Smooth muscle cell (in vitro differentiated cells): ENCODE data around the gene F11. TPM values are rescaled to one million over a fixed set of nuclear protein-coding genes. Genes with fewer than 3 reads are reported as not detected.
A peak's percentile ranks its signal among the peaks of the same experiment; 100 is the strongest.

Experiments
- DNase-seq: peaks from one replicate; lab custom pipeline; 2025; ENCODE audit not compliant: unreplicated experiment; lab: John Stamatoyannopoulos, UW
- H2AFZ ChIP-seq: fragments of 200-600 bp; sonication (generic); 2 replicates; pipeline ENCODE4 v1.6.0; 2016; ENCODE audit warnings: antibody characterized with exemption, low read depth, mild to moderate bottlenecking
- H3F3A ChIP-seq: fragments of 200-600 bp; sonication (generic); 2 replicates; pipeline ENCODE4 v1.6.0; 2017; ENCODE audit warnings: antibody characterized with exemption, low read depth
- H3K27ac ChIP-seq: fragments of 200-600 bp; sonication (generic); 2 replicates; pipeline ENCODE4 v1.5.1; 2016; ENCODE audit warnings: low read depth, mild to moderate bottlenecking
- H3K27me3 ChIP-seq: fragments of 200-600 bp; sonication (generic); 2 replicates; pipeline ENCODE4 v1.6.1; 2016; ENCODE audit warnings: low read depth, mild to moderate bottlenecking
- H3K36me3 ChIP-seq: fragments of 200-600 bp; sonication (generic); 2 replicates; pipeline ENCODE4 v1.5.1; 2016; ENCODE audit warnings: low read depth
- H3K4me1 ChIP-seq: fragments of 200-600 bp; sonication (generic); 2 replicates; pipeline ENCODE4 v1.5.1; 2016; ENCODE audit warnings: low read depth
- H3K4me2 ChIP-seq: fragments of 200-600 bp; sonication (generic); 2 replicates; pipeline ENCODE4 v1.6.0; 2016; ENCODE audit warnings: mild to moderate bottlenecking
- H3K4me3 ChIP-seq: fragments of 200-600 bp; sonication (generic); 2 replicates; pipeline ENCODE4 v1.5.1; 2016; ENCODE audit warnings: mild to moderate bottlenecking
- H3K79me2 ChIP-seq: fragments of 200-600 bp; sonication (generic); 2 replicates; pipeline ENCODE4 v1.6.0; 2016; ENCODE audit warnings: low read depth, mild to moderate bottlenecking
- H3K9ac ChIP-seq: fragments of 200-600 bp; sonication (generic); 2 replicates; pipeline ENCODE4 v1.6.0; 2016; ENCODE audit warnings: low read depth
- H3K9me3 ChIP-seq: fragments of 200-600 bp; sonication (generic); replicated peaks from 2 replicates; pipeline ENCODE4 v1.5.1; 2016; ENCODE audit warnings: low read depth
- H4K20me1 ChIP-seq: fragments of 200-600 bp; sonication (generic); 2 replicates; pipeline ENCODE4 v1.6.0; 2016; ENCODE audit warnings: low read depth
- WGBS: methylation state at CpG from one replicate; pipeline ENCODE4 v1.1.7; 2016; ENCODE audit warnings: low lambda C conversion rate; 5-methylcytosine and 5-hydroxymethylcytosine counted together
- polyA plus RNA-seq: library from polyadenylated mRNA; unstranded; fragments of >200 nt; fragmentation: Nextera tagmentation; extraction: Ambion mirVana; gene quantifications from 2 replicates; pipeline ENCODE4 v1.2.1, GENCODE V29; 2016
- total RNA-seq: library from RNA; depleted of rRNA; stranded (reverse); fragments of >200 nt; gene quantifications from 2 replicates; pipeline ENCODE4 v1.2.3, GENCODE V29; 2014
- TF ChIP-seq, protein P1 (sequence below): fragments of 200-600 bp; sonication (generic); IDR thresholded peaks from 2 replicates; pipeline ENCODE4 v1.5.1; 2017; ENCODE audit warnings: borderline replicate concordance, mild to moderate bottlenecking, antibody characterized with exemption; ENCODE audit not compliant: insufficient read depth, poor library complexity, severe bottlenecking

Gene F11
- total and polyA plus RNA-seq, 2 experiments from 2014 or later: not detected

DNA sequence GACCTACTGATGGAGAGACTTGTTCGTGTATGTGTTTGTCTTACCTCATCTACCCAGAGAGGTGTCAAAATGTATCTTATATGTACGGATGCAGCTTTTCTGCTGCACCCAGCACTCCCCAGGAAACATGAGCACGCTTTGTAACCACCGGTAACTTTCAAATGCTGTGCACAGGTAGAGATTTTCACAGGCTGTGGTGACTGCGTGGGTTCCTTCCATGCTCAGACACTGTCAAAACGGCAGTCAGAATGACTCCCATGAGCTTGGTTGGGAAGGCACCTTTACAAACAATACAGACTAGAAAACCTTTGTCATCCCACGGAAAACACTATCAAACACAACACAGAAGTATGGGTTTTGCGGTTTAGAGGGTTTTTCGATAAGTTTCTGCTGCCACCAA lies 28.2 kb downstream of the F11 start:
- Histone ChIP-seq H3K4me2 (no peak overlapping the region), H3K4me1 (no peaks in the 10 kb centered on the region), H3K9ac (no peak overlapping the region), H3K36me3 (no peaks in the 10 kb centered on the region), H3K27me3 (peaks cover 15% of the 10 kb centered on the region), H3F3A (no peaks in the 10 kb centered on the region), H3K79me2 (no peaks in the 10 kb centered on the region), H3K27ac (no peak overlapping the region), H3K9me3 (no peaks in the 10 kb centered on the region), H3K4me3 (no peak overlapping the region), H2AFZ (no peak overlapping the region), H4K20me1 (no peaks in the 10 kb centered on the region)
- WGBS: 94% methylated on average over 9 of the region's 9 CpGs
- DNase-seq: no peak
- TF ChIP-seq, protein P1, sequence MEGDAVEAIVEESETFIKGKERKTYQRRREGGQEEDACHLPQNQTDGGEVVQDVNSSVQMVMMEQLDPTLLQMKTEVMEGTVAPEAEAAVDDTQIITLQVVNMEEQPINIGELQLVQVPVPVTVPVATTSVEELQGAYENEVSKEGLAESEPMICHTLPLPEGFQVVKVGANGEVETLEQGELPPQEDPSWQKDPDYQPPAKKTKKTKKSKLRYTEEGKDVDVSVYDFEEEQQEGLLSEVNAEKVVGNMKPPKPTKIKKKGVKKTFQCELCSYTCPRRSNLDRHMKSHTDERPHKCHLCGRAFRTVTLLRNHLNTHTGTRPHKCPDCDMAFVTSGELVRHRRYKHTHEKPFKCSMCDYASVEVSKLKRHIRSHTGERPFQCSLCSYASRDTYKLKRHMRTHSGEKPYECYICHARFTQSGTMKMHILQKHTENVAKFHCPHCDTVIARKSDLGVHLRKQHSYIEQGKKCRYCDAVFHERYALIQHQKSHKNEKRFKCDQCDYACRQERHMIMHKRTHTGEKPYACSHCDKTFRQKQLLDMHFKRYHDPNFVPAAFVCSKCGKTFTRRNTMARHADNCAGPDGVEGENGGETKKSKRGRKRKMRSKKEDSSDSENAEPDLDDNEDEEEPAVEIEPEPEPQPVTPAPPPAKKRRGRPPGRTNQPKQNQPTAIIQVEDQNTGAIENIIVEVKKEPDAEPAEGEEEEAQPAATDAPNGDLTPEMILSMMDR: no peak

- Histone ChIP-seq H3K36me3 (no peaks in the 10 kb centered on the region), H3K9me3 (no peaks in the 10 kb centered on the region), H3K4me2 (no peak overlapping the region), H4K20me1 (no peaks in the 10 kb centered on the region), H3K27ac (no peak overlapping the region), H3K4me3 (no peak overlapping the region), H3K9ac (no peak overlapping the region), H2AFZ (no peak overlapping the region), H3K4me1 (no peaks in the 10 kb centered on the region), H3K27me3 (peaks cover 27% of the 10 kb centered on the region), H3K79me2 (no peaks in the 10 kb centered on the region), H3F3A (no peaks in the 10 kb centered on the region)
- WGBS: 68% methylated on average over 4 of the region's 4 CpGs
- TF ChIP-seq, protein P1: no peak
- no peak for DNase-seq
Observed at GRCh38 chr4:186296481-186296880, 30.5 kb downstream of the F11 start.

GRCh38 chr4:186297013-186297645 lies 31.1 kb downstream of the F11 start:
- Histone ChIP-seq H3K27ac (no peak overlapping the region), H3K9me3 (no peaks in the 10 kb centered on the region), H3F3A (no peaks in the 10 kb centered on the region), H3K4me1 (no peaks in the 10 kb centered on the region), H3K36me3 (no peaks in the 10 kb centered on the region), H3K4me2 (no peak overlapping the region), H4K20me1 (no peaks in the 10 kb centered on the region), H2AFZ (no peak overlapping the region), H3K4me3 (no peak overlapping the region), H3K27me3 (peaks cover 32% of the 10 kb centered on the region), H3K79me2 (no peaks in the 10 kb centered on the region), H3K9ac (no peak overlapping the region)
- 63% methylated on average over 21 of the region's 21 CpGs for WGBS
- DNase-seq: no peak
- TF ChIP-seq, protein P1: peak; percentile 79

- TF ChIP-seq, protein P1: no peak
- no peaks in the 10 kb centered on the region for H3K79me2 ChIP-seq
- peak overlapping the region; percentile 11 for H3K4me3 ChIP-seq
- H2AFZ ChIP-seq: no peak overlapping the region
- 55% methylated on average over 39 of the region's 39 CpGs for WGBS
- H4K20me1 ChIP-seq: no peaks in the 10 kb centered on the region
- no peak overlapping the region for H3K27ac ChIP-seq
- peaks cover 42% of the 10 kb centered on the region for H3K27me3 ChIP-seq
- H3K4me2 ChIP-seq: peak overlapping the region; percentile 16
- H3K36me3 ChIP-seq: no peaks in the 10 kb centered on the region
- no peak overlapping the region for H3K9ac ChIP-seq
- H3K4me1 ChIP-seq: no peaks in the 10 kb centered on the region
- H3F3A ChIP-seq: no peaks in the 10 kb centered on the region
- no peaks in the 10 kb centered on the region for H3K9me3 ChIP-seq
- no peak for DNase-seq
Observed at GRCh38 chr4:186298031-186298647, 32.1 kb downstream of the F11 start.
